Neural crest cell (in vitro differentiated cells): ENCODE data around the gene GALNT18. TPM values are rescaled to one million over a fixed set of nuclear protein-coding genes. Genes with fewer than 3 reads are reported as not detected.

Experiments used
- DNase-seq: peaks from one replicate; pipeline ENCODE4 v3.0.0; 2021; ENCODE audit warnings: low read depth, mixed read lengths, low spot score
- H3K27ac Mint-ChIP-seq: one replicate; pipeline ENCODE4 v1.8.0; 2021; ENCODE audit warnings: mild to moderate bottlenecking, mixed read lengths; ENCODE audit not compliant: unreplicated experiment
- H3K27me3 Mint-ChIP-seq: 2 replicates; pipeline ENCODE4 v1.8.0; 2021; ENCODE audit warnings: low read depth, mild to moderate bottlenecking, mixed read lengths
- H3K36me3 Mint-ChIP-seq: 2 replicates; pipeline ENCODE4 v1.8.0; 2021; ENCODE audit warnings: low read depth, mild to moderate bottlenecking, mixed read lengths
- H3K4me1 Mint-ChIP-seq: 2 replicates; pipeline ENCODE4 v1.8.0; 2021; ENCODE audit warnings: mixed read lengths
- H3K4me3 Mint-ChIP-seq: one replicate; pipeline ENCODE4 v1.8.0; 2021; ENCODE audit warnings: mild to moderate bottlenecking, mixed read lengths
- H3K9me3 Mint-ChIP-seq: 2 replicates; pipeline ENCODE4 v1.8.0; 2021; ENCODE audit warnings: mixed read lengths
- total RNA-seq: library from RNA; stranded (reverse); gene quantifications from 2 replicates; pipeline ENCODE4 v1.2.1, GENCODE V29; 2021
- TF ChIP-seq, protein P1 (sequence below): fragments of 200-600 bp; sonication (generic); conservative IDR thresholded peaks from 2 replicates; pipeline ENCODE4 v1.5.0; 2021; ENCODE audit warnings: antibody characterized with exemption, mild to moderate bottlenecking

GALNT18 gene
- total RNA-seq, 1 donor from 2014 or later, result 2.8 TPM

DNA sequence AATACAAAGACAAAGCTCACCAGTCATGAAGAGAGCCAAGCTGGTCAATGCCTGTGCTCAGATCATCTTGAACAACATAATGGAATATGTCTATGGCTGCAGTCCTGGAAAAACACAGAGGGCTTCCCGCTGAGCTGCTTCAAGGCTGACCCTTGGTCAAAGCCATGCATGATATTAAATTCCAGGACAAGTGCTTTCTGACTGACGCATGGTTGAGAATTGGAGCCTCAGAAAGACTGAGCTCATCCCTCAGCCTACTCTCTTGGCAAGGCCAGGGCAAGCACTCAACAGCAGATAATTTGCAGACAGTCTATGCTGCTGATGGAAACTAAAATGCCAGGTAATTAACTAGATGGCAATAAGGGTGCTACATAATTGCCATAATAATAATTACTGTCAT is 89.2 kb downstream of the GALNT18 start:
- Mint-ChIP-seq H3K4me1 (peaks cover 6% of the 10 kb centered on the region), H3K9me3 (no peaks in the 10 kb centered on the region)

DNA sequence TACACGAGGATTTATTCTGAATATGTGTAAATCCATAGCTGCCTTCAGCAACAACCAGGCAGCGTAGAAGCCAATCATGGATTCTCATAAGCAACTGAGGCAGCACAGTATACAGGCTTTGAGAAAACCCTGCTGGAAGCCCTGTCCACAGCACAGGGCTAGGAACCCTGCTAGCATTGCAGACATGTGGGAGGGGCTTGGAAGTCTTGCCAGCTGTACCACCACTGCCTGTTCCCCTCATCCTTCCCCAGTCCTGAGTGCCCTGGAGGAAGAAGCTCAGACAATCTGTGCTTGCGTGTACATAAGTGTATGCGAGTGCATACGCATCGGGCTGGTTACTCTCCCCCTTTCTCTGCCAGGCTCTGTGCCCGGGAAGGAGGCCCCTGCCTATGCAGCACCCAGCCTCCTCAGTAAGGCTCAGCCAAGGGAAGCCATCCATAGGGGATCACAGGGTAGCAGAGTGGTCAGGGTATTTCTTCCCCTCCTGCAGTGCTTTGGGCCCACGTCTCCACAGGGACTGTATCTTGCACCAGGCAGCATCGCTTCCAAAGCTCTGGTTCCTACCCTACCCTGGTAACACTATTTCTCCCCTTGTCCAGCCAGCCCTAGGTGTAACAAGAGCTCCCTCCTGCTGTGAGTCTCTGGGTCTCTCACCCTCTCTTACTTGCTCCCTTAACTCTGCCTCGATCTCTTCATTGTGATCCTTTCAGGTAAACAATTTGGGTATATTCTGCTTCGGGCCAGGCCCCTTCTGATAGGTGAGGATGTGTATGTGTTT is 90.5 kb downstream of the GALNT18 start:
- Mint-ChIP-seq H3K27me3 (no peaks in the 10 kb centered on the region), H3K4me3 (no peak overlapping the region), H3K4me1 (peaks cover 7% of the 10 kb centered on the region), H3K36me3 (no peaks in the 10 kb centered on the region), H3K27ac (no peak overlapping the region), H3K9me3 (no peaks in the 10 kb centered on the region)
- TF ChIP-seq, protein P1, sequence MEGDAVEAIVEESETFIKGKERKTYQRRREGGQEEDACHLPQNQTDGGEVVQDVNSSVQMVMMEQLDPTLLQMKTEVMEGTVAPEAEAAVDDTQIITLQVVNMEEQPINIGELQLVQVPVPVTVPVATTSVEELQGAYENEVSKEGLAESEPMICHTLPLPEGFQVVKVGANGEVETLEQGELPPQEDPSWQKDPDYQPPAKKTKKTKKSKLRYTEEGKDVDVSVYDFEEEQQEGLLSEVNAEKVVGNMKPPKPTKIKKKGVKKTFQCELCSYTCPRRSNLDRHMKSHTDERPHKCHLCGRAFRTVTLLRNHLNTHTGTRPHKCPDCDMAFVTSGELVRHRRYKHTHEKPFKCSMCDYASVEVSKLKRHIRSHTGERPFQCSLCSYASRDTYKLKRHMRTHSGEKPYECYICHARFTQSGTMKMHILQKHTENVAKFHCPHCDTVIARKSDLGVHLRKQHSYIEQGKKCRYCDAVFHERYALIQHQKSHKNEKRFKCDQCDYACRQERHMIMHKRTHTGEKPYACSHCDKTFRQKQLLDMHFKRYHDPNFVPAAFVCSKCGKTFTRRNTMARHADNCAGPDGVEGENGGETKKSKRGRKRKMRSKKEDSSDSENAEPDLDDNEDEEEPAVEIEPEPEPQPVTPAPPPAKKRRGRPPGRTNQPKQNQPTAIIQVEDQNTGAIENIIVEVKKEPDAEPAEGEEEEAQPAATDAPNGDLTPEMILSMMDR, result no peak
- DNase-seq, result no peak

More for the DNA sequence above, 89.2 kb downstream of the GALNT18 start:
- no peak overlapping the region for H3K4me3 Mint-ChIP-seq
- DNase-seq, result no peak
- TF ChIP-seq, protein P1, result no peak
- H3K36me3 Mint-ChIP-seq, result no peaks in the 10 kb centered on the region
- H3K27me3 Mint-ChIP-seq, result no peaks in the 10 kb centered on the region
- H3K27ac Mint-ChIP-seq, result no peak overlapping the region

DNA sequence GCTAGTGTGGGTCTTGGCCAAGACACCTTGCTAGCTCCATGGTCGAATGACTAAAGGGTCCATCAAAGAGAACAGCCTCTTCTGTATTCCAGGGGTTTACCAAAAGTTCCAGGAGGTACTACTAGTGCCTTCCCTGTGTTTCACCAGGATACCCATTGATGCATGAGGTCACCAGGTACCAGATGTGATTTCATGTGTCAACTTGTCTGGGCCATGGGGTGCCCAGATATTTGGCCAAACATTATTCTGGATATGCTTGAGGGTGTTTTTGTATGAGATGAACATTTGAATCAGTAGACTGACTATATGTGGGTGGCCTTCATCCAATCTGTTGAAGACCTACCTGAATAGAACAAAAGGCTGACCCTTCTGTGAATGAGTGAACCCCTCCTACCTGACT is 92.8 kb downstream of the GALNT18 start:
- H3K9me3 Mint-ChIP-seq, result no peaks in the 10 kb centered on the region
- H3K4me1 Mint-ChIP-seq, result peaks cover 3% of the 10 kb centered on the region
- no peaks in the 10 kb centered on the region for H3K36me3 Mint-ChIP-seq
- DNase-seq, result no peak
- no peak overlapping the region for H3K4me3 Mint-ChIP-seq
- TF ChIP-seq, protein P1, result no peak
- H3K27me3 Mint-ChIP-seq, result no peaks in the 10 kb centered on the region
- no peak overlapping the region for H3K27ac Mint-ChIP-seq

DNA sequence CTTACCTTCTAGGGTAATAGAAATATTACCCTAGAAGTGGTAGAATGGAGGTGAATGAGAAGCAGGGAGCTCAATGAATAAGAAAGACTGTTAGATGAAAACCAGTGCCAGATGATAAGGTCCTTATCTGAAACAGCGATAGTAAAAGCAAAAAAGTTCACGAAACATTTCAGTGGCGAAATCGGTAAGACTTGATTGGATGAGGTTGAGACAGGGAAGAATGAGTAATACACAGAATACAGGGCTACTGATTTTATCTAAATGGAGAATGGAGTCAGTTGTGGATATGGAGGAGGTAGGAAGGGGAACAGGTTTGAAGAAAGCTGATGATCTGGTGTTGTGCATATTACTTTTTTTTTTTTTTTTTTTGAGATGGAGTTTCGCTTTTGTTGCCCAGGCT is 96.5 kb downstream of the GALNT18 start:
- Mint-ChIP-seq H3K36me3 (no peaks in the 10 kb centered on the region), H3K9me3 (no peaks in the 10 kb centered on the region), H3K27ac (no peak overlapping the region), H3K27me3 (no peaks in the 10 kb centered on the region), H3K4me1 (peaks cover 3% of the 10 kb centered on the region), H3K4me3 (no peak overlapping the region)
- no peak for DNase-seq
- TF ChIP-seq, protein P1, result no peak

DNA sequence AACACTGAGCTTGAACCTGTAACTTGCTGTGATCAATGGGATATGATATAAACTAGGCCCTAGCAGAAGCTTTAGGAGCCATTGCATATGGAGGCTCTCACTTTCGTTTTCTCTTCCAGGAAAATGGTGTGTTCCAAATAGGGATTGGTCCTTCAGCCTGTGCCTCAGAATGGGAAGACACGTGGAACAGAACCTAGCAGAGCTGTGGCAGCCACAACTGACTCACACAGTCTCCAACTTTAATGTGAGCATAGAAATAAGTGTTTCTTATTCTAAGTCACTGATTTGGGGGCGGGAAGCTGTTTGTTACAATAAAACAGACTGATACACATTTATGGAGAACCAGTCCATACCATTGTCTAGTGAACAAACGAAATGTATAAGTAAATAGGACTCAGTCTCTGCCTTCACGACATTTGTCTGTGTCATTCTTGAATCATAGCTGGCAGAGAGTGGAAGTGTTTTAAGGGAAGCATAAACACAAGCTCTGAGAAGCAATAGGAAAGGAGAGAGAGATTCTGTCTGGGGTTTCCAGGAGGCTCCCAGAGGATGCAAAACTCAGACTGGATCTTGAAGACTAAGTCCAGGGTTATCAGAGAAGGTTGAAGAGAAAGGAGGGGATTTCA is 97.3 kb downstream of the GALNT18 start:
- no peak overlapping the region for H3K4me3 Mint-ChIP-seq
- TF ChIP-seq, protein P1, result no peak
- no peak for DNase-seq
- no peaks in the 10 kb centered on the region for H3K9me3 Mint-ChIP-seq
- H3K36me3 Mint-ChIP-seq, result no peaks in the 10 kb centered on the region
- no peaks in the 10 kb centered on the region for H3K27me3 Mint-ChIP-seq
- no peak overlapping the region for H3K27ac Mint-ChIP-seq
- H3K4me1 Mint-ChIP-seq, result peaks cover 3% of the 10 kb centered on the region
